Esophagus muscularis mucosa (tissue), 4 donors: ENCODE data around the gene RAP2A.

Experiments used
- CTCF ChIP-seq, 3 experiments: fragments of 200-600 bp in 2 of 3; fragments of 450-650 bp in 1 of 3; sonication (generic) in 2 of 3; IDR thresholded peaks; one replicate each; pipeline ENCODE4 v1.5.1; 2017 to 2019; ENCODE audit warnings: antibody characterized with exemption in 3 of 3, mild to moderate bottlenecking in 2 of 3, moderate library complexity in 1 of 3
- EP300 ChIP-seq: sonication (generic); formaldehyde crosslinking; IDR thresholded peaks from one replicate; pipeline ENCODE4 v1.6.1; 2017; ENCODE audit warnings: antibody characterized with exemption
- POLR2A ChIP-seq: fragments of 450-650 bp; IDR thresholded peaks from one replicate; pipeline ENCODE4 v1.6.1; 2017; ENCODE audit warnings: antibody characterized with exemption, moderate library complexity, mild to moderate bottlenecking, low read depth
- POLR2AphosphoS5 ChIP-seq, 2 donors: sonication (generic); formaldehyde crosslinking; IDR thresholded peaks; one replicate each; pipeline ENCODE4 v1.6.1; 2017; ENCODE audit warnings: antibody characterized with exemption in 2 of 2

- no peak for TF ChIP-seq POLR2AphosphoS5 (IDR thresholded peaks at IDR 0.05)
- no peak for TF ChIP-seq EP300
- no peak for TF ChIP-seq CTCF (IDR thresholded peaks at IDR 0.05)
- TF ChIP-seq POLR2A, result no peak
Measured at GRCh38 chr13:97390941-97391600, 42.9 kb upstream of the RAP2A start.
